ENCODE measurements around the gene HSPA1B.
"Not testable (repeated sequence)": the region's sequence is repeated elsewhere in the genome, so short reads cannot be mapped to it uniquely, and the experiment has no call there.

HSPA1B gene

GRCh38 chr6:31827286-31828079, at the start of gene HSPA1B:
TSS of gene HSPA1B (plus strand) at chr6:31827738. CDS start at chr6:31827951, 213 bp downstream.
- peak; percentile 97 to 98 for DNase-seq

GRCh38 chr6:31778193-31778592, 49.3 kb upstream of the HSPA1B start:
- no peak for DNase-seq

- DNase-seq = no peak
These were observed 48.3 kb upstream of the HSPA1B start for GRCh38 chr6:31778999-31779885.

GRCh38 chr6:31779908-31780307, 47.6 kb upstream of the HSPA1B start:
- DNase-seq = no peak

- DNase-seq = no peak
These were observed 46.9 kb upstream of the HSPA1B start for GRCh38 chr6:31780507-31781243.

GRCh38 chr6:31781244-31782125, 46.1 kb upstream of the HSPA1B start:
- no peak for DNase-seq

GRCh38 chr6:31782126-31782855, 45.2 kb upstream of the HSPA1B start:
- DNase-seq = no peak

GRCh38 chr6:31784098-31784925, 43.2 kb upstream of the HSPA1B start:
- no peak for DNase-seq

- DNase-seq = no peak
These were observed 42.1 kb upstream of the HSPA1B start for GRCh38 chr6:31785475-31785874.

- peak in 1 of 2 experiments; percentile 11 for DNase-seq
These were observed 36.0 kb upstream of the HSPA1B start for GRCh38 chr6:31791324-31792089.

GRCh38 chr6:31792090-31792374, 35.5 kb upstream of the HSPA1B start:
- DNase-seq = no peak

- DNase-seq = no peak
These were observed 34.8 kb upstream of the HSPA1B start for GRCh38 chr6:31792761-31793171.

GRCh38 chr6:31793927-31794245, 33.7 kb upstream of the HSPA1B start:
- DNase-seq = not testable (repeated sequence)

- DNase-seq = no peak
These were observed 33.2 kb upstream of the HSPA1B start for GRCh38 chr6:31794294-31794865.

- no peak for DNase-seq
These were observed 32.5 kb upstream of the HSPA1B start for GRCh38 chr6:31794866-31795615.

GRCh38 chr6:31795616-31796298, 31.8 kb upstream of the HSPA1B start, which contains the start of gene VARS1:
TSS of gene VARS1 (minus strand) at chr6:31795752. CDS start at chr6:31795217, 535 bp downstream.
- peak; percentile 66 to 87 for DNase-seq

- no peak for DNase-seq
These were observed 30.5 kb upstream of the HSPA1B start for GRCh38 chr6:31796993-31797385.

GRCh38 chr6:31797588-31797987, 29.9 kb upstream of the HSPA1B start:
- no peak for DNase-seq
